CD1c-positive myeloid dendritic cell (primary cell): Measurements from ENCODE around the gene ITIH5.

Experiments
- DNase-seq: peaks from one replicate; pipeline ENCODE4 v3.0.0-alpha.2; 2016; ENCODE audit errors: extremely low spot score

The ITIH5 gene

DNA sequence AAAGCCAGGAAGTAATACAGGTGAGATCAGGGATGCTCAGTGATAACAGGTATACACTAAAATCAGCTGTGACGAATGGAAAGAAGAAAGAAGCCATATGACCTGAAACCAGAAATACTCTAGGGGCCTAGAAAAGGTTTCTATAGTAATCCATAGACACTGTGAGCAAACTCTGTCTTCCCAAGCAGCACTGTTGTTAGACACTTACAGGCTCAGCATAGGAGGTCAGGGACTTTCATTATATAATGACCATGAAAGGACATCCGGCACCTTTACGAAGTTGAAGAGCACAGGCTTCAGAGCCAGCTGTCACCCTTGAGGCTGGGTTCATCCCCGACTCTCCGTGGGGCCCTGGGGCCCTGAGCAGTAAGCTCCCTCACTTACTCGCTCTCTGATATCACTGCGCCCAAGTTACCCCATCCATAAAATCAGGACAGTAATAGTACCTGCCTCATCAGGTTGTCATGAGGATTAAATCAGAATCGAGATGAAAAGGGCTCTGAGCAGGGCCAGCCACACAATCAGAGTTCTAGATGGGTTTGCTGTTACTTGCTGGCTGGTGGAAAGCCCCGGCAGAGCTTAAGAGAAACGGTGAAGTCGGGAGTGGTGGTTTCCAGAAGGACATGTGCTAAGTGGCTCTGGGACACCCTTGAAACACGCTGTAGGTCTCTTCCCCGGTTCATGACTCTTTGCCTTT lies 79.5 kb downstream of the ITIH5 start:
- DNase-seq = no peak

DNA sequence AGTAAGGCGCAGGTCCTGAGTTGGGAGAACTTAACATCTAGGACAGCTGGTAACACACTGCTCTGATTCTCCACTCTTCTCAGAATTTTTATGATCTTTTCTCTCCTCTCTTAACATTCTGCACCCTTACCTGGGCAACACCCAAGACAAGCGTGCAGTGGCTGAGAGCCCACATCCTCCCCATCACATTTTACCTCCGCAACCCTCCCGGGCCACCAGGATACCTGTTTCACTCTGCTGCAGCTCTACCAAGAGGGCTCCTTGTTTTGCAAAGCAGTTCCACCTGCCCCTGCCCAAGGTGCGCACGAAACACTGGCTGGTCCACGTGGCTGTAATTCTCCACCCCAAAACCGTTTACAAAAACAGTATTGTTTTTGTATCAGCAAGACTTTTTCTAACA lies 81.5 kb downstream of the ITIH5 start:
- no peak for DNase-seq

DNA sequence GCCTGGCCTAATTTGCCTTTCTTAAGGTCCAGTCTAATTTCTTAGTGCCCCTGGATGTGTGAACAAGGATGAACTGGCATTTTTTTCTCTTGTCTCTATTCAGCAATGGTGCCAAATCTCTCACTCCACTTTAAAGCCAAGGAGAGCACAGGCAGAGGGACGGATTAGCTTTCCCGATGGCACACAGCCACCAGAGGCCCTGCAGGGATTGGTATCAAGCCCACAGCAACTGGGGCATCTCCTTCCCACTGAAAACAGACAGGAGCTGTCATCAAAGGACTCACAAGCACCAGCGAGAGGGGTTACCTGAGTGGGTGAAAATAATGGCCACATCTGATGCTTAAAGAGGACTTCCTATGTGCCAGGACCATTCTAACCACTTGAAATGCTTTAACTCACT lies 83.1 kb downstream of the ITIH5 start:
- DNase-seq = no peak

DNA sequence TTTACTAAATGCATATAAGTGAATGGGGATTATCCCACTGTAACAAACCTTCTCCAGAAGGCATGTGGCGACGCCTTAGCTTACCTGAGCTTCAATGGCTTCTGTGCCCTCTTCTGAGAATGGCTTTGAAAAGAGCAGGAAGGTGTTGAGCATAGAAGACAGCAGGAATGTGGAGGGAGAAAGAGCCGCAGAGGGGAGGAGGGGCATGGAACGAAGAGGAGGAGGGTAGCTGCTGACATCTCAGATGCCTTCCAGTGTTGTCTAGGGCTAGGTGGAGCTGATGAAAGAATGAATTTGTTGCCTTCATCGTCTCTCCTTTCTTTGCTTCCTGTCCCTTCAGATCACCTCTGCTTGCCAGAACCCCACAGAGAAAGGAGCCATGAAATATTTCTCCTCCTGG lies 86.2 kb downstream of the ITIH5 start:
- DNase-seq = no peak

GRCh38 chr10:7579681-7580080 lies 87.1 kb downstream of the ITIH5 start:
- no peak for DNase-seq

- DNase-seq = no peak
Measured at GRCh38 chr10:7577579-7577978, 89.2 kb downstream of the ITIH5 start.

DNA sequence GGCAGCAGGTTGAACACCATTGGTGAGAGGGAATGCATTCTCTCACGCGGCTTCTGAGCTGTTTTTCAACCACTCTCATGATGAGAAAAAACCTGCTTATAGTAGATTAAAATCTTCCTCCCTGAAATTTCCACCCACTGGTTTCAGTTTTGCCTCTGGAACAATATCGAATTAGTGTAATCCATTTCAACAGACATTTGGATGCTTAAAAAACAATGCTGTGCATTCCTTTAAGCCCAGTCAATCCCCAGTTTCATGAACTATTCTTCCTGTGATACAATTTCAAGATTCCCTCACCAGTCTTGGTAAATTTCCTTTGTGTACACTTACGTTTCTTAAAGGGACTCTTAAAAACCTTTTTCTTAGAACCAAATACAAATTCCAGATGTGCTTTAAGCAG lies 89.6 kb downstream of the ITIH5 start:
- no peak for DNase-seq

DNA sequence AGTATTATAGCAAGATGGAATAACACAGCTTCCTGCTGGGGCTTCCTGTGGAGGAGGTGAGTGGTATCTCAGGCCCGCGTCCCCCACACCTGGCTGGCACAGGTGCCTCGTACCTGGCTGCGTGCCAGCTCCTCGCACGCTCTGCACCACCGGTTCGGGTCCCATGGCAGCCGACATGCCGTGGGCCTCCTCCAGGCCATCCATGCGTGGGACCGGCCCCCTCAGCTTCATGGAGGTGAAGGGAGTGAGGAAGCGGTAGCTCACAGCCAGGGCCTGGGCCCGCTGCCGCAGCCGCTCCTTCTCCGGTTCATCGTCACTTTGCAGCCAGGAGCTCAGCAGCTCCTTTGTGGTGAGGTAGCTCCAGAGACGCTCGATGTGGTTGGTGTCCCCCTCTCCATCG lies 90.4 kb downstream of the ITIH5 start:
- no peak for DNase-seq

DNA sequence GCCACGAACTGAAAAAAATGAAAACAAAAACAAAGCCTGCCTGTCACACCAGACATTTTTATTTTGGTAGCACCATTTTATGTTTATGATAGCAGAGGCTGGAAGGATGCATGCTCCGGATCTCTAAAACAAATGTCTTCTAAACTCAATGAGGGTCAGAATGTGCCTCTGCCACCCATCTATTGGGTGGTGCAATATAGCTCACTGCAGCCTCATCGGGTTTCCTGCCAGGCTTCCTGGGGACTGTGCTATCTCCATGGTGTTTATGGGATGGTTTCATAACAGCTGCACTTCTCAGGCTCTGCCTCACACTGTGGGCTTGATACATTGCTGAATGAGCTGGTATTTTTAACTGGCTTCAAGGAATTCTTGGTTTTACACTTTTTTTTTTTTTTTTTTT lies 94.4 kb downstream of the ITIH5 start:
- DNase-seq = no peak

DNA sequence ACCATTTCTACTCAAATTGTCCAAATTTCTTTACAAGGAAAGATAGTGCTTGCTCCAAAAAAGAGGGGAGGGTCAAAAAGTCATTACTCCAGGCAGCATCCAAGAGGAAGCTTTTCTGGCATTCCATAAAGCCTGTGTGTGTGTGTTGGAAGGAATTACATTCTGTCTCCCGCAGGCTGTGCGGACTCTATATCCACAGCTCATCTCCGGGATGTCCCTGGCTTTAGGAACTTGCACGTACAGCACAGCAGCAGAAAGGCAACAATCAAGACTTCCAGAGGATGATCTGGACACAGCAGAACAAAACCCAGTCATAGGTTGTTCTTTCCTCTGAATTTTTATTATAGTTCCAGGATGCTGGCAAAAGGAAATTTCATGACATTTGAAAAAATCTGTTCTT lies 94.8 kb downstream of the ITIH5 start:
- no peak for DNase-seq

DNA sequence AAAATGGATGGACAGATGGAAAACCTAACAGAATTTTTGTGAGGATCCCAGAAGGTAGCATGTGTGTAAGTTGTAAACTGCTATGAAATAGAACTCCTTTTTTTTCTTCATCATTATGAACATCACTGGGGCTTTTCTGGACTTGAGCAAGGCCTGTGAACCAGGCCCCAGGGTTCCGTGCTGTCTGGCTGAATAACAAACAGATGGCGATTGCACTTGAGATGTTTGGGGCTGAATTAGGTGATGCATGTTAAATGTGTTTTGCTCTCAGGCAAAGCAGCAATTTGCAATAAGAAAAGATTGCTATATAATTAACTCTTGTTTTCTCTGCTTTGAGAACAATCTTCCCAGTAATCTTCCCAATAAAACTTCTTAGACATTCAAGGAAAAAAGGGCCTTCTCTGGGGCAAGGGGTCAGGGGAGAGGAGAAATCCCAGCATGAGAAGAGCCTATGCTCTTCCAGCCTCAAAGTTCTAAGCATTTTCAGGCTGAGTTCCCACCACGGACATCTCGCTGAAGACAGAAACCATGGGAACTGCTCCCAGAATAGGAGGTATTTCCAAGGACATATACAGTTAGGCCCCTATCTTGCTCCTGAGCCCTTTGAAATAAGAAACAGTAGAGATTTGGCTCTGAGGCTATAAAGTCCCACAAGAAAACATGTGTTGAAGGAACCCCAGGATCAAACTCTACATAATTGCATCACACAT lies 98.7 kb downstream of the ITIH5 start:
- DNase-seq = no peak

- no peak for DNase-seq
Measured at GRCh38 chr10:7566891-7567290, 99.9 kb downstream of the ITIH5 start.

GRCh38 chr10:7565871-7566270 lies 100.9 kb downstream of the ITIH5 start:
- DNase-seq = no peak

DNA sequence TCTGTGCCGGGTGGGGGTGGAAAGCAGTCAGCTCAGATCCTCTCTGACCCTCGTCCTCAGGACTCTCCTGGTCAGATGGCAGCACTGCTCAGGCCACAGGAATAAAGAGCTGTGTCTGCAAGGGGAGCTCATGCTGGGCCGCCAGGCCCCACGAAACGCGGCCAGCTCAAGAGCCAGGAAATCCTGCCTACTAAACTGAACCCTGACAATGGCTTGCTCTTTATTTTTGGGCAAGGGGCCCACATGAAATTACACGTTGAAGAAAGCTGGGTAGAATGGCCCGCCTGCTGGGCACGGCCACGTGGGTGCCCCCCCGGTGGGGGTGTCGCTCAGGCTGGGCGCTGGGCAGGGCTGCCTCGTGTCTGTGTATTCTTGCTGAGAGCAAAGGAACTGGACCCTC lies 103.0 kb downstream of the ITIH5 start:
- no peak for DNase-seq

GRCh38 chr10:7563368-7563767 lies 103.4 kb downstream of the ITIH5 start:
- no peak for DNase-seq

DNA sequence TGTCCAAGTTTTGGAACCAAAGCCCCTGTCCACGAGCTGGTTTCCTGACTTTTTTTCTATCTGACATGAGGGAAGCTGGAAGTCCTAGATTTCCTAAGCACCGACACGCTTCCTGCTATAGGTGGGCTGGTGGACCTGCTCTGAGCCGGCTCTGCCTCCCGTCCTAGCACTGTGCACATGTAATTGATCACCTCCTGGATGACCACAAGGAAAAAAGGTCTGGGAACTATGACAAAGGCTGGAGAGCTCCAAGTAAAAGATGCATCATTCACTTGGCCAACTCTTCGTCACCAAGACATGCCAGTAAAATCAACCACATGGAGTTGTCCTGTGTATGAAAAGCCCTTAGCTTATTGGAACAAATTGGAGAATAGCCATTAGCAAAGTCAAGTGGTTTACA lies 104.8 kb downstream of the ITIH5 start:
- no peak for DNase-seq

- DNase-seq = no peak
Measured at GRCh38 chr10:7561216-7561893, 105.4 kb downstream of the ITIH5 start.

DNA sequence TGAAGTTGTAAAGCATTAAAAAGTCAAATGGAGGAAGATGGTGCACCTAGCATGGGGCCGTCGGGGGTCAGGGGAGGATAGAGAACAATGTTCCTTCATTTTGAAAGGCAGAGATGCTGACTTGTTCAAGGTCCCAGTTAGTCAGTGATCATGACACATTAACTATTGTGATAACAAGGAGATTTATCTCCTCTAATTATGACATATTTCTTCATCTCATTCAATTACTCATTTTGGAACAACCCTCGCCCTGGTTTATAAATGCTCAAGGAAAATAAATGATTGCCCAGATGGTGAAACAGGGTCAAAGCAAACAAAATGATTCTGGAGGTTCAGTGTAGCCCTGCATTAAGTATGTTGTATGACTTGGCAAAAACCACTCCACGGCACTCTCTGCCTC lies 106.2 kb downstream of the ITIH5 start:
- no peak for DNase-seq

GRCh38 chr10:7559386-7559785 lies 107.4 kb downstream of the ITIH5 start:
- no peak for DNase-seq

DNA sequence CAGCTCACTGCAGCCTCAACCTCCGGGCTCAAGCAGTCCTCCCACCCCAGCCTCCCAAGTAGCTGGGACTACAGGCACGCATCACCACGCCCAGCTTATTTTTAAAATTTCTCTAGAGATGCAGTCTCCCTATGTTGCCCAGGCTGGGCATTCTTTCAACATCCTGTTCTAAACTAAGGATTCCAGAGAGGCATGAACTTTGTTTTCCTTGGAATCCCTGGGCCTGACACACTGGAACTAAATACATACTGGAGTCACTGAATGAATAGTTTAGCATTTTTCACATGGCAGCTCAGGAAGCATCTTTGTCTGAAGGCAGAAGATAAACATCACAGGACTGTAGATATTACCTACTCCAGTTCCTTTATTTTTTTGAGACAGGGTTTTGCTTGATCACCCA lies 108.7 kb downstream of the ITIH5 start:
- no peak for DNase-seq

DNA sequence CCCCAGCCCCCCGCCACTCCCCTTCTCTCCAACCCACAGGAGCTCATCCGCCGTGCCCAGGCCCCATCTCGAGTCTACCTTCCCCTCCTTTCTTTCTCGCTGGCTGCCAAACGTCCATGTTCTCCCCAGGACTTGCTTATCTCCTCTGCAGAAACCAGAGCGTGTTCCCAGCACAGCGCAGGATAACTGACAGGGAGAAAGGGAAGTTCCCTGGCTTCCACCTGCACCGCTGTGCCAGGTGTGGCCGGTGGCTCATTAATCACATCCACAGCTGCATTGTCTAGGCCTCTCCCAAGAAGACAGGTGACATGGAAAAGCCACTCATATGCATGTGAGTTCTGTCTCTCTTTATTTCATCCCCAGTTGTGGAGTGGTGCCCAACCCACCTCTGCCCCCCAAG lies 113.2 kb downstream of the ITIH5 start:
- DNase-seq = no peak

GRCh38 chr10:7551950-7552716 lies 114.6 kb downstream of the ITIH5 start:
- no peak for DNase-seq
